Right lobe of liver (tissue), 6 donors: Measurements from ENCODE around the gene CCDC172. TPM values are rescaled to one million over a fixed set of nuclear protein-coding genes. Genes with fewer than 3 reads are reported as not detected.

Source experiments
- ATAC-seq, 4 donors: fragments of 200-7000 bp; cut with Tn5 transposase; one replicate each; pipeline ENCODE4 v1.9.1; 2020; ENCODE audit warnings: mild to moderate bottlenecking in 4 of 4, moderate library complexity in 4 of 4
- DNase-seq, 3 donors: peaks; one replicate each; pipeline ENCODE4 v3.0.0-alpha.2; 2020
- H3K27ac ChIP-seq, 3 donors: fragments of 200-600 bp; one replicate each; pipeline ENCODE4 v1.8.0; 2022
- H3K27me3 ChIP-seq, 2 donors: fragments of 200-600 bp; one replicate each; pipeline ENCODE4 v1.8.0; 2022
- H3K36me3 ChIP-seq, 4 donors: fragments of 200-600 bp; sonication (generic) in 1 of 4; one replicate each; pipeline versions ENCODE4 v1.5.1 to v1.8.0; 2017 to 2022; ENCODE audit warnings: control low read depth in 1 of 4
- H3K4me1 ChIP-seq, 4 donors: fragments of 200-600 bp; sonication (generic) in 1 of 4; one replicate each; pipeline versions ENCODE4 v1.5.1 to v1.8.0; 2017 to 2022; ENCODE audit warnings: control low read depth in 1 of 4
- H3K4me3 ChIP-seq, 3 donors: fragments of 200-600 bp; one replicate each; pipeline ENCODE4 v1.8.0; 2022
- H3K9me3 ChIP-seq, 4 donors: fragments of 200-600 bp; sonication (generic) in 1 of 4; one replicate each; pipeline versions ENCODE4 v1.5.1 to v1.8.0; 2017 to 2022; ENCODE audit warnings: control low read depth in 1 of 4
- POLR2A ChIP-seq: fragments of 450-650 bp; IDR thresholded peaks from one replicate; pipeline ENCODE4 v1.6.1; 2017; ENCODE audit warnings: antibody characterized with exemption, mild to moderate bottlenecking
- WGBS: methylation state at CpG from one replicate; pipeline ENCODE4 v1.1.6; 2018; ENCODE audit warnings: low coverage, low lambda C conversion rate; ENCODE audit not compliant: insufficient coverage; ENCODE audit errors: missing lambda C conversion rate; 5-methylcytosine and 5-hydroxymethylcytosine counted together
- intact Hi-C, 2 donors: fragments of 100-400 bp; cut with DNase I; formaldehyde crosslinking; loops; one replicate each; pipeline versions ENCODE4 v1.11.2 to v1.14.1; 2022
- total RNA-seq, 6 experiments: library from RNA; depleted of rRNA in 2 of 6; stranded (reverse); fragments of >200 nt in 2 of 6; fragmentation: NEBNext Ultra II Directional in 3 of 6; extraction: Animal tissue kit (Norgen Biotek cat#: 25700) in 3 of 6; gene quantifications; one replicate each; pipeline versions ENCODE4 v1.1.0 to v1.2.4, GENCODE V29; 2016 to 2023
- TF ChIP-seq, protein P1 (sequence below), 4 donors: fragments of 200-600 bp in 3 of 4; fragments of 450-650 bp in 1 of 4; IDR thresholded peaks; one replicate each; pipeline versions ENCODE4 v1.5.1 to v1.8.0; 2016 to 2022; ENCODE audit warnings: antibody characterized with exemption in 4 of 4, mild to moderate bottlenecking in 2 of 4
- donor health status: DM: no; HTN: yes; CAD: no.
- donor health status: DM: no; HTN: no; CAD: no.
- donor health status: DM: no; HTN: no; CAD: no.
- donor health status: DM: no; HTN: yes; CAD: no.
- donor health status: DM: no; HTN: yes; CAD: no.

CCDC172 gene
- total RNA-seq, 6 experiments from 2014 or later = not detected

DNA sequence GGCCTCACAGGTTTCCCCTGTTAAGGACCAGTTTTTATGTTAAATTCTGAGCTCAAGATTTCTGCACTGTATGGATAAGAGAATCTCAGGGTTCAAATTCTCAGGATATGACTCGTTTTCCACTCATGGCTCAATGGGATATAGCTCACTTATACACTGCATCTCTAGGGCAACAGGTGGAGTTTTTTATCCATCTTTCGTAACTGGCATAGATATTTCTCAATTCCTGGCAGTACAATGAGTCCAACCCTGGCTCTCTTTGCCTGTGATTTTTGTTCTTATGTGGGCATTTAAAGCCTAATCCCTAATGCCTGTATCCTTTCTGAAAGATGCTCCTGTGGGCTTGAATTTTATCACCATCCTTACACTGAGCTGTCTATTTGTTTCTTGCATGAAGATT is 7.6 kb downstream of the CCDC172 start:
- H3K27me3 ChIP-seq = no peaks in the 10 kb centered on the region
- intact Hi-C loops = no loop called here
- 30% methylated on average over 2 of the region's 2 CpGs for WGBS
- no peaks in the 10 kb centered on the region for H3K9me3 ChIP-seq
- no peaks in the 10 kb centered on the region for H3K4me1 ChIP-seq
- TF ChIP-seq POLR2A = no peak
- TF ChIP-seq, protein P1, sequence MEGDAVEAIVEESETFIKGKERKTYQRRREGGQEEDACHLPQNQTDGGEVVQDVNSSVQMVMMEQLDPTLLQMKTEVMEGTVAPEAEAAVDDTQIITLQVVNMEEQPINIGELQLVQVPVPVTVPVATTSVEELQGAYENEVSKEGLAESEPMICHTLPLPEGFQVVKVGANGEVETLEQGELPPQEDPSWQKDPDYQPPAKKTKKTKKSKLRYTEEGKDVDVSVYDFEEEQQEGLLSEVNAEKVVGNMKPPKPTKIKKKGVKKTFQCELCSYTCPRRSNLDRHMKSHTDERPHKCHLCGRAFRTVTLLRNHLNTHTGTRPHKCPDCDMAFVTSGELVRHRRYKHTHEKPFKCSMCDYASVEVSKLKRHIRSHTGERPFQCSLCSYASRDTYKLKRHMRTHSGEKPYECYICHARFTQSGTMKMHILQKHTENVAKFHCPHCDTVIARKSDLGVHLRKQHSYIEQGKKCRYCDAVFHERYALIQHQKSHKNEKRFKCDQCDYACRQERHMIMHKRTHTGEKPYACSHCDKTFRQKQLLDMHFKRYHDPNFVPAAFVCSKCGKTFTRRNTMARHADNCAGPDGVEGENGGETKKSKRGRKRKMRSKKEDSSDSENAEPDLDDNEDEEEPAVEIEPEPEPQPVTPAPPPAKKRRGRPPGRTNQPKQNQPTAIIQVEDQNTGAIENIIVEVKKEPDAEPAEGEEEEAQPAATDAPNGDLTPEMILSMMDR (IDR thresholded peaks at IDR 0.05) = no peak
- ATAC-seq = peak; percentile 25 to 59 (median 42)
- no peak overlapping the region for H3K4me3 ChIP-seq
- H3K27ac ChIP-seq = no peak overlapping the region
- DNase-seq = no peak
- no peaks in the 10 kb centered on the region for H3K36me3 ChIP-seq

DNA sequence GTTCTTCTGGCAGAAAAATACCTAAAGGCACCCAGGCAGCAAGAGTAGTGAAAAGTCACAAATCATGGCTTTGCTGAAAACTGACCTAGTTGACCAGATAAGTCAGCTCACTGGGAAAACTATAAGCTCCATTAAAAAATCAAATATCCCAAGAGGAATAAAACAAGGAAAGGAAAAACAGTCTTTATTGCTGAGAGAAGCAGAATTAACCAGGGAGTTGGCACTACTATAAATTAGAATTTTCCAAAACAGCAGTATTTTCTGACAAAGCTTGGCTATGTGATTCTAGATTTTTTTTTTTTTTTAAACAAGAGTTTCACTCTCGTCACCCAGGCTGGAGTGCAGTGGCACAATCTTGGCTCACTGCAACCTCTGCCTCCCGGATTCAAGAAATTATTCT is 12.6 kb downstream of the CCDC172 start:
- Histone ChIP-seq H3K4me3 (no peak overlapping the region), H3K27me3 (no peaks in the 10 kb centered on the region), H3K36me3 (no peaks in the 10 kb centered on the region), H3K4me1 (no peaks in the 10 kb centered on the region), H3K9me3 (no peaks in the 10 kb centered on the region), H3K27ac (no peak overlapping the region)
- 75% methylated on average over 2 of the region's 2 CpGs for WGBS
- TF ChIP-seq POLR2A = no peak
- TF ChIP-seq, protein P1 (IDR thresholded peaks at IDR 0.05) = no peak
- DNase-seq (no peak), ATAC-seq (no peak)
- intact Hi-C loops = no loop called here

DNA sequence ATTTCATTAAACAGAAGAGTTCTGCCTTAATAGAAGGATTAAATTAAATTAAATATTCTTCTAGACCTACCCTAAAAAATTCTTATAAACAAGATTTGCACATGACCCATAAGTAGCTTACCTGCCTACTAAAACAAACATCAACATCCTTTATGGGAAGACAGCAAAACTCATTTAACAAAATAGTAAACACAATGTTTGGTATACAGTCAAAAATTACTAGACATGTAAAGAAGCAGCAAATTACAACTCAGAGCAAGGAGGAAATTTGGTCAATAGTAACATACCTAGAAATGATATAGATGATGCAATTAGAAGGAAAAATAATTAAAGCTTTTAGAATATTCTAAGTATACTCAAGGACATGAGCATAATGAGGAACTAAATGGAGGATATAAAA is 27.9 kb downstream of the CCDC172 start:
- no peak for TF ChIP-seq POLR2A
- TF ChIP-seq, protein P1 (IDR thresholded peaks at IDR 0.05) = no peak
- Histone ChIP-seq H3K27me3 (no peaks in the 10 kb centered on the region), H3K27ac (no peak overlapping the region), H3K36me3 (no peaks in the 10 kb centered on the region), H3K4me1 (no peaks in the 10 kb centered on the region), H3K4me3 (no peak overlapping the region), H3K9me3 (no peaks in the 10 kb centered on the region)
- intact Hi-C loops = no loop called here
- no peak for ATAC-seq
- DNase-seq = no peak

DNA sequence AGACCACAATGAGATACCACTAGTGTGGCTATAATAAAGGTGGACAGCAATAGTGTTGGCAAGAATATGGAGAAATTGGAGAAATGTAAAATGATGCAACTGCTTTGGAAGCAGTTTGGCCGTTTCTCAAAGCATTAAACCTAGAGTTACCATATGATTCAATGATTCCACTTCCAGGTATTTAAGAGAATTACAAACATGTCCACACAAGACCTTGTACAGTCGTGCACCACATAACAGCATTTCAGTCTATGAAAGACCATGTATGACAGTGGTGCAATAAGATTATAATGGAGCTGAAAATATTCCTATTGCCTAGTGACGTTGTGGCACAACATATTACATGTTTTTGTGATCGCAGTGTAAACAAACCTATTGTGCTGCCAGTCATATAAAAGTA is 29.6 kb downstream of the CCDC172 start:
- H3K4me3 ChIP-seq = no peak overlapping the region
- DNase-seq (no peak), ATAC-seq (no peak)
- H3K4me1 ChIP-seq = no peaks in the 10 kb centered on the region
- no peaks in the 10 kb centered on the region for H3K27me3 ChIP-seq
- no peaks in the 10 kb centered on the region for H3K36me3 ChIP-seq
- intact Hi-C loops = no loop called here
- TF ChIP-seq POLR2A = no peak
- TF ChIP-seq, protein P1 (IDR thresholded peaks at IDR 0.05) = no peak
- 58% methylated on average over 4 of the region's 4 CpGs for WGBS
- no peaks in the 10 kb centered on the region for H3K9me3 ChIP-seq
- H3K27ac ChIP-seq = no peak overlapping the region

DNA sequence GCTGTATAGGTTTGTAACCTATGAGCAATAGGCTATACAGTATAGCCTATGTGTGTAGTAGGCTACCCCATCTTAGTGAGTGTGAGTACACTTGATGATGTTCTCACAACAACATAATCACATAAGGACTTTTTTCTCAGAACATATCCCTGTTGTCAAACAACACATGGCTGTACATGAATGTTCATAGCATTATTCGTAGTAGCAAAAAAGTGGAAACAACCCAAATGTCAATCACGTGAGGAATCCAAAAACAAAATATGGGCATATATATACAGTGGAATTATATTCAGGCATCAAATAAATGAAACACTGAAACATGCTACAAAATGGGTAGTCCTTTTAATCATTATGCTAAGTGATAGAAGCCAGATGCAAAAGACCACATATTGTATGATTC is 31.1 kb downstream of the CCDC172 start:
- Histone ChIP-seq H3K9me3 (no peaks in the 10 kb centered on the region), H3K27me3 (no peaks in the 10 kb centered on the region), H3K27ac (no peak overlapping the region), H3K4me3 (no peak overlapping the region), H3K4me1 (no peaks in the 10 kb centered on the region), H3K36me3 (no peaks in the 10 kb centered on the region)
- ATAC-seq (no peak), DNase-seq (no peak)
- intact Hi-C loops = no loop called here
- 88% methylated on average over 2 of the region's 2 CpGs for WGBS
- TF ChIP-seq POLR2A = no peak
- TF ChIP-seq, protein P1 (IDR thresholded peaks at IDR 0.05) = no peak
